Activated T-cell treated with anti-CD3 and anti-CD28 coated beads, Interleukin-2, amount 50 U/mL, for 4 hours (primary cell): ENCODE measurements around the gene APOC1. TPM values are rescaled to one million over a fixed set of nuclear protein-coding genes. Genes with fewer than 3 reads are reported as not detected.
"Not testable (repeated sequence)": the region's sequence is repeated elsewhere in the genome, so short reads cannot be mapped to it uniquely, and the experiment has no call there.

ENCODE experiments used
- ATAC-seq, 2 donors: fragments of 200-7000 bp; cut with Tn5 transposase; one replicate each; pipeline ENCODE4 v1.10.0; 2021
- DNase-seq: peaks from one replicate; pipeline ENCODE4 v3.0.0-alpha.2; 2020
- H3K27me3 Mint-ChIP-seq: one replicate; pipeline ENCODE4 v1.8.0; 2021; ENCODE audit warnings: low read depth, mixed read lengths
- H3K36me3 Mint-ChIP-seq: one replicate; pipeline ENCODE4 v1.8.0; 2022; ENCODE audit warnings: mixed read lengths; ENCODE audit not compliant: insufficient read depth
- H3K4me1 Mint-ChIP-seq: one replicate; pipeline ENCODE4 v1.8.0; 2021; ENCODE audit warnings: low read depth, mixed read lengths
- H3K4me3 Mint-ChIP-seq: one replicate; pipeline ENCODE4 v1.8.0; 2021; ENCODE audit warnings: mild to moderate bottlenecking, moderate library complexity, mixed read lengths
- H3K9me3 Mint-ChIP-seq: one replicate; pipeline ENCODE4 v1.8.0; 2021; ENCODE audit warnings: mixed read lengths
- total RNA-seq, 3 donors: library from RNA; stranded (reverse); gene quantifications; one replicate each; pipeline ENCODE4 v1.2.1, GENCODE V29; 2021

Gene APOC1
- total RNA-seq, 3 donors from 2014 or later, result 1.3 to 4.8 (median 4.2) TPM

- no peaks in the 10 kb centered on the region for H3K9me3 Mint-ChIP-seq
- peaks cover 28% of the 10 kb centered on the region for H3K36me3 Mint-ChIP-seq
- H3K4me3 Mint-ChIP-seq, result no peak overlapping the region
- DNase-seq (no peak), ATAC-seq (no peak)
- peaks cover 2% of the 10 kb centered on the region for H3K4me1 Mint-ChIP-seq
- peaks cover 6% of the 10 kb centered on the region for H3K27me3 Mint-ChIP-seq
Measured at GRCh38 chr19:44900328-44901244, 13.8 kb upstream of the APOC1 start.

GRCh38 chr19:44903216-44903601 lies 11.2 kb upstream of the APOC1 start:
- ATAC-seq, result no peak
- no peak overlapping the region for H3K4me3 Mint-ChIP-seq
- peaks cover 13% of the 10 kb centered on the region for H3K36me3 Mint-ChIP-seq
- peaks cover 10% of the 10 kb centered on the region for H3K4me1 Mint-ChIP-seq
- peaks cover 25% of the 10 kb centered on the region for H3K27me3 Mint-ChIP-seq
- no peaks in the 10 kb centered on the region for H3K9me3 Mint-ChIP-seq
- DNase-seq, result no peak

- Mint-ChIP-seq H3K36me3 (peaks cover 12% of the 10 kb centered on the region), H3K4me3 (no peak overlapping the region), H3K4me1 (peaks cover 10% of the 10 kb centered on the region), H3K9me3 (no peaks in the 10 kb centered on the region), H3K27me3 (peaks cover 25% of the 10 kb centered on the region)
- ATAC-seq (peak; percentile 48 to 54), DNase-seq (peak; percentile 74)
Measured at GRCh38 chr19:44903602-44904425, 10.6 kb upstream of the APOC1 start.

- no peaks in the 10 kb centered on the region for H3K9me3 Mint-ChIP-seq
- H3K36me3 Mint-ChIP-seq, result peaks cover 12% of the 10 kb centered on the region
- peaks cover 28% of the 10 kb centered on the region for H3K27me3 Mint-ChIP-seq
- no peak overlapping the region for H3K4me3 Mint-ChIP-seq
- ATAC-seq (no peak), DNase-seq (no peak)
- peaks cover 10% of the 10 kb centered on the region for H3K4me1 Mint-ChIP-seq
Measured at GRCh38 chr19:44904426-44904994, 9.9 kb upstream of the APOC1 start.

GRCh38 chr19:44905437-44906160 lies 8.8 kb upstream of the APOC1 start, which contains the start of gene APOE:
Gene APOE (plus strand): TSS chr19:44905796. CDS start chr19:44906625, 829 bp downstream.
- H3K4me3 Mint-ChIP-seq, result peak within 1 kb of the TSS; percentile 33
- peaks cover 12% of the 10 kb centered on the region for H3K36me3 Mint-ChIP-seq
- peaks cover 10% of the 10 kb centered on the region for H3K4me1 Mint-ChIP-seq
- H3K9me3 Mint-ChIP-seq, result no peaks in the 10 kb centered on the region
- H3K27me3 Mint-ChIP-seq, result peaks cover 28% of the 10 kb centered on the region
- no peak for DNase-seq
- ATAC-seq, result peak; percentile 14 to 20

- H3K4me3 Mint-ChIP-seq, result no peak overlapping the region
- peaks cover 10% of the 10 kb centered on the region for H3K4me1 Mint-ChIP-seq
- DNase-seq, result no peak
- H3K36me3 Mint-ChIP-seq, result peaks cover 5% of the 10 kb centered on the region
- no peak for ATAC-seq
- H3K27me3 Mint-ChIP-seq, result peaks cover 39% of the 10 kb centered on the region
- no peaks in the 10 kb centered on the region for H3K9me3 Mint-ChIP-seq
Measured at GRCh38 chr19:44907613-44908012, 6.8 kb upstream of the APOC1 start.

GRCh38 chr19:44908074-44908835 lies 6.2 kb upstream of the APOC1 start:
- DNase-seq (no peak), ATAC-seq (no peak)
- peaks cover 2% of the 10 kb centered on the region for H3K36me3 Mint-ChIP-seq
- H3K4me1 Mint-ChIP-seq, result peaks cover 10% of the 10 kb centered on the region
- peaks cover 44% of the 10 kb centered on the region for H3K27me3 Mint-ChIP-seq
- H3K4me3 Mint-ChIP-seq, result no peak overlapping the region
- no peaks in the 10 kb centered on the region for H3K9me3 Mint-ChIP-seq

- no peaks in the 10 kb centered on the region for H3K9me3 Mint-ChIP-seq
- no peak for ATAC-seq
- H3K4me1 Mint-ChIP-seq, result peaks cover 7% of the 10 kb centered on the region
- no peak overlapping the region for H3K4me3 Mint-ChIP-seq
- H3K27me3 Mint-ChIP-seq, result peaks cover 50% of the 10 kb centered on the region
- no peak for DNase-seq
- H3K36me3 Mint-ChIP-seq, result no peaks in the 10 kb centered on the region
Measured at GRCh38 chr19:44908836-44909261, 5.6 kb upstream of the APOC1 start.

- Mint-ChIP-seq H3K36me3 (no peaks in the 10 kb centered on the region), H3K4me3 (no peak overlapping the region), H3K27me3 (peaks cover 58% of the 10 kb centered on the region), H3K4me1 (peaks cover 11% of the 10 kb centered on the region), H3K9me3 (no peaks in the 10 kb centered on the region)
- ATAC-seq (no peak), DNase-seq (no peak)
Measured at GRCh38 chr19:44909775-44910174, 4.6 kb upstream of the APOC1 start.

- H3K27me3 Mint-ChIP-seq, result peaks cover 42% of the 10 kb centered on the region
- H3K36me3 Mint-ChIP-seq, ATAC-seq, H3K4me1 Mint-ChIP-seq, H3K9me3 Mint-ChIP-seq, DNase-seq, H3K4me3 Mint-ChIP-seq: not testable (repeated sequence)
Measured at GRCh38 chr19:44911896-44912295, 2.5 kb upstream of the APOC1 start.

- DNase-seq (no peak), ATAC-seq (no peak)
- Mint-ChIP-seq H3K27me3 (peaks cover 38% of the 10 kb centered on the region), H3K4me1 (peaks cover 6% of the 10 kb centered on the region), H3K4me3 (no peak overlapping the region), H3K36me3 (no peaks in the 10 kb centered on the region), H3K9me3 (no peaks in the 10 kb centered on the region)
Measured at GRCh38 chr19:44912854-44913253, 1.6 kb upstream of the APOC1 start.

- H3K4me1 Mint-ChIP-seq, ATAC-seq, H3K36me3 Mint-ChIP-seq, H3K9me3 Mint-ChIP-seq, DNase-seq: not testable (repeated sequence)
- Mint-ChIP-seq H3K27me3 (peaks cover 35% of the 10 kb centered on the region), H3K4me3 (peak overlapping the region; percentile 88)
Measured at GRCh38 chr19:44913512-44914432, 636 bp upstream of the APOC1 start.
